ENCODE data around the gene ACTL6B. TPM values are rescaled to one million over a fixed set of nuclear protein-coding genes. Genes with fewer than 3 reads are reported as not detected.

Gene ACTL6B
- total and polyA plus RNA-seq, 4 experiments from 2014 or later: not detected

GRCh38 chr7:100607111-100607510 lies 49.1 kb downstream of the ACTL6B start:
- H3K9me3 ChIP-seq (ENCODE audit: control insufficient read depth in 1 of 2, low read length in 2 of 2): no peaks in the 10 kb centered on the region
- POLR2A ChIA-PET (ENCODE audit: partially characterized antibody): interaction anchor here (1.1 to 15.5 kb wide), 3 partner anchors 22 to 69 kb away, joined by 3 to 177 read pairs (median 32); partner anchors contain the start of genes FBXO24 and LRCH4
- H3K9me3 Mint-ChIP-seq: peaks cover 0 to 2% (median 0%) of the 10 kb centered on the region in 8 donors
- CTCF ChIA-PET (ENCODE audit: partially characterized antibody): interaction anchor here (1.0 to 4.8 kb wide), 3 partner anchors 18 to 231 kb away, joined by 3 to 19 read pairs (median 3); no protein-coding TSS in a partner anchor
- no peak overlapping the region for H3K27ac ChIP-seq (ENCODE audit: low read depth, low read length)
- H3K4me3 Mint-ChIP-seq: peak overlapping the region in 5 of 8 donors; percentile 24 to 77 (median 44)
- H3K36me3 ChIP-seq (ENCODE audit: insufficient read depth, low read length): no peaks in the 10 kb centered on the region
- H3K4me1 Mint-ChIP-seq: peaks cover 13 to 40% (median 23%) of the 10 kb centered on the region in 4 donors
- H3K27me3 Mint-ChIP-seq: no peaks in the 10 kb centered on the region
- no peaks in the 10 kb centered on the region for H3K27me3 ChIP-seq (ENCODE audit: insufficient read depth, low read length)
- H3K4me3 ChIP-seq (ENCODE audit: low read length in 2 of 2): no peak overlapping the region
- no peak for DNase-seq
- H3K36me3 Mint-ChIP-seq: peaks cover 0 to 3% of the 10 kb centered on the region in 2 donors
- intact Hi-C loops (cut with micrococcal nuclease): no loop called here
- H3K4me1 ChIP-seq (ENCODE audit: insufficient read depth, low read length): peaks cover 21% of the 10 kb centered on the region
- peak overlapping the region in 4 of 7 donors; percentile 13 to 77 (median 55) for H3K27ac Mint-ChIP-seq

GRCh38 chr7:100606313-100606712 lies 49.9 kb downstream of the ACTL6B start:
- Histone ChIP-seq H3K27me3 (ENCODE audit: insufficient read depth, low read length) (no peaks in the 10 kb centered on the region), H3K9me3 (ENCODE audit: control insufficient read depth in 1 of 2, low read length in 2 of 2) (no peaks in the 10 kb centered on the region), H3K27ac (ENCODE audit: low read depth, low read length) (no peak overlapping the region), H3K36me3 (ENCODE audit: insufficient read depth, low read length) (no peaks in the 10 kb centered on the region), H3K4me1 (ENCODE audit: insufficient read depth, low read length) (peaks cover 21% of the 10 kb centered on the region), H3K4me3 (ENCODE audit: low read length in 2 of 2) (no peak overlapping the region)
- ChIA-PET CTCF (ENCODE audit: partially characterized antibody) (interaction anchor here (0.8 to 4.8 kb wide), 9 partner anchors 9 to 231 kb away, joined by 3 to 19 read pairs (median 6); no protein-coding TSS in a partner anchor), POLR2A (ENCODE audit: partially characterized antibody) (interaction anchor here (0.7 to 15.5 kb wide), 7 partner anchors 22 to 177 kb away, joined by 3 to 177 read pairs (median 11); partner anchors contain the start of genes FBXO24, LRCH4, MEPCE and POP7)
- Mint-ChIP-seq H3K27ac (peak overlapping the region in 2 of 7 donors; percentile 59 to 68), H3K27me3 (no peaks in the 10 kb centered on the region), H3K4me1 (peaks cover 11 to 35% (median 20%) of the 10 kb centered on the region in 4 donors), H3K4me3 (peak overlapping the region in 7 of 8 donors; percentile 29 to 89 (median 76)), H3K9me3 (no peaks in the 10 kb centered on the region), H3K36me3 (no peaks in the 10 kb centered on the region)
- intact Hi-C loops (cut with micrococcal nuclease): no loop called here
- DNase-seq: no peak

- Mint-ChIP-seq H3K4me3 (peak overlapping the region; percentile 73 to 93 (median 86)), H3K36me3 (no peaks in the 10 kb centered on the region), H3K27ac (peak overlapping the region in 6 of 7 donors; percentile 37 to 82 (median 62)), H3K9me3 (no peaks in the 10 kb centered on the region), H3K27me3 (no peaks in the 10 kb centered on the region), H3K4me1 (peaks cover 9 to 35% (median 17%) of the 10 kb centered on the region in 4 donors)
- Histone ChIP-seq H3K36me3 (ENCODE audit: insufficient read depth, low read length) (no peaks in the 10 kb centered on the region), H3K4me3 (ENCODE audit: low read length in 2 of 2) (peak overlapping the region in 1 of 2 donors; percentile 58), H3K27me3 (ENCODE audit: insufficient read depth, low read length) (no peaks in the 10 kb centered on the region), H3K9me3 (ENCODE audit: control insufficient read depth in 1 of 2, low read length in 2 of 2) (no peaks in the 10 kb centered on the region), H3K4me1 (ENCODE audit: insufficient read depth, low read length) (peaks cover 21% of the 10 kb centered on the region), H3K27ac (ENCODE audit: low read depth, low read length) (peak overlapping the region; percentile 51)
- peak; percentile 28 to 58 (median 39) for DNase-seq
- intact Hi-C loops (cut with micrococcal nuclease): loop anchor here (1.0 to 2.0 kb wide), 7 partner anchors 7 to 120 kb away; partner anchors contain the start of genes FBXO24, GNB2, LRCH4 and MOSPD3
- ChIA-PET POLR2A (ENCODE audit: partially characterized antibody) (interaction anchor here (0.8 to 15.5 kb wide), 11 partner anchors 8 to 176 kb away, joined by 3 to 177 read pairs (median 7); partner anchors contain the start of genes FBXO24, LRCH4, MEPCE and MOSPD3), CTCF (ENCODE audit: partially characterized antibody) (interaction anchor here (0.6 to 2.1 kb wide), 13 partner anchors 9 to 88 kb away, joined by 3 to 9 read pairs (median 4); partner anchors contain the start of genes FBXO24 and LRCH4)
These were observed 51.0 kb downstream of the ACTL6B start for GRCh38 chr7:100604976-100605911.

GRCh38 chr7:100604028-100604975 lies 51.9 kb downstream of the ACTL6B start:
- intact Hi-C loops (cut with micrococcal nuclease): loop anchor here (1.0 to 2.0 kb wide), 7 partner anchors 8 to 121 kb away; partner anchors contain the start of genes FBXO24, GNB2, LRCH4 and MOSPD3
- peak; percentile 63 to 83 (median 68) for DNase-seq
- Mint-ChIP-seq H3K27me3 (no peaks in the 10 kb centered on the region), H3K4me1 (peaks cover 9 to 35% (median 16%) of the 10 kb centered on the region in 4 donors), H3K9me3 (no peaks in the 10 kb centered on the region), H3K36me3 (no peaks in the 10 kb centered on the region), H3K27ac (peak overlapping the region; percentile 71 to 95 (median 91)), H3K4me3 (peak overlapping the region; percentile 78 to 93 (median 87))
- POLR2A ChIA-PET (ENCODE audit: partially characterized antibody): interaction anchor here (0.7 to 15.5 kb wide), 15 partner anchors 9 to 248 kb away, joined by 3 to 177 read pairs (median 4); partner anchors contain the start of genes FBXO24, LRCH4, MEPCE and MOSPD3
- H3K4me1 ChIP-seq (ENCODE audit: insufficient read depth, low read length): peaks cover 21% of the 10 kb centered on the region
- H3K36me3 ChIP-seq (ENCODE audit: insufficient read depth, low read length): no peaks in the 10 kb centered on the region
- H3K4me3 ChIP-seq (ENCODE audit: low read length in 2 of 2): peak overlapping the region; percentile 34 to 58
- no peaks in the 10 kb centered on the region for H3K27me3 ChIP-seq (ENCODE audit: insufficient read depth, low read length)
- CTCF ChIA-PET (ENCODE audit: partially characterized antibody): interaction anchor here (0.6 to 3.2 kb wide), 17 partner anchors 8 to 89 kb away, joined by 3 to 24 read pairs (median 4); partner anchors contain the start of genes FBXO24, LRCH4 and MOSPD3
- H3K27ac ChIP-seq (ENCODE audit: low read depth, low read length): peak overlapping the region; percentile 64
- no peaks in the 10 kb centered on the region for H3K9me3 ChIP-seq (ENCODE audit: control insufficient read depth in 1 of 2, low read length in 2 of 2)

GRCh38 chr7:100603726-100604027 lies 52.6 kb downstream of the ACTL6B start:
- CTCF ChIA-PET (ENCODE audit: partially characterized antibody): interaction anchor here (0.7 to 3.2 kb wide), 7 partner anchors 9 to 88 kb away, joined by 3 to 24 read pairs (median 3); partner anchors contain the start of genes FBXO24, LRCH4 and MOSPD3
- Mint-ChIP-seq H3K9me3 (no peaks in the 10 kb centered on the region), H3K4me3 (peak overlapping the region; percentile 78 to 87 (median 83)), H3K27ac (peak overlapping the region; percentile 60 to 95 (median 91)), H3K36me3 (no peaks in the 10 kb centered on the region), H3K27me3 (no peaks in the 10 kb centered on the region), H3K4me1 (peaks cover 9 to 35% (median 16%) of the 10 kb centered on the region in 4 donors)
- Histone ChIP-seq H3K9me3 (ENCODE audit: control insufficient read depth in 1 of 2, low read length in 2 of 2) (no peaks in the 10 kb centered on the region), H3K36me3 (ENCODE audit: insufficient read depth, low read length) (no peaks in the 10 kb centered on the region), H3K27ac (ENCODE audit: low read depth, low read length) (peak overlapping the region; percentile 64), H3K4me1 (ENCODE audit: insufficient read depth, low read length) (peaks cover 21% of the 10 kb centered on the region), H3K27me3 (ENCODE audit: insufficient read depth, low read length) (no peaks in the 10 kb centered on the region), H3K4me3 (ENCODE audit: low read length in 2 of 2) (peak overlapping the region; percentile 34 to 53)
- DNase-seq: peak in 1 of 5 donors; percentile 12
- POLR2A ChIA-PET (ENCODE audit: partially characterized antibody): interaction anchor here (0.7 to 15.5 kb wide), 13 partner anchors 9 to 249 kb away, joined by 3 to 177 read pairs (median 4); partner anchors contain the start of genes FBXO24, LRCH4, MEPCE and MOSPD3
- intact Hi-C loops (cut with micrococcal nuclease): loop anchor here (1.0 to 2.0 kb wide), 7 partner anchors 9 to 122 kb away; partner anchors contain the start of genes FBXO24, GNB2, LRCH4 and MOSPD3
